ENCODE measurements around the gene ZXDC. TPM values are rescaled to one million over a fixed set of nuclear protein-coding genes. Genes with fewer than 3 reads are reported as not detected.

ZXDC gene
- total and polyA plus RNA-seq, 2 donors (not counting 1 experiment from before 2014, with no cell fraction given): 38.9 to 70.9 TPM

GRCh38 chr3:126434264-126434590 lies 41.5 kb downstream of the ZXDC start:
- H4K20me1 ChIP-seq (ENCODE audit: control insufficient read depth, insufficient read depth, low read length, poor library complexity, severe bottlenecking): no peaks in the 10 kb centered on the region
- POLR2A ChIA-PET: no interaction called here
- H3K27ac Mint-ChIP-seq: no peak overlapping the region

GRCh38 chr3:126433496-126434263 lies 42.0 kb downstream of the ZXDC start:
- no peak for TF ChIP-seq EZH2 (IDR thresholded peaks at IDR 0.05; ENCODE audit: borderline replicate concordance, insufficient read depth, low read depth, low read length, poor library complexity, severe bottlenecking)
- TF ChIP-seq, protein P1, sequence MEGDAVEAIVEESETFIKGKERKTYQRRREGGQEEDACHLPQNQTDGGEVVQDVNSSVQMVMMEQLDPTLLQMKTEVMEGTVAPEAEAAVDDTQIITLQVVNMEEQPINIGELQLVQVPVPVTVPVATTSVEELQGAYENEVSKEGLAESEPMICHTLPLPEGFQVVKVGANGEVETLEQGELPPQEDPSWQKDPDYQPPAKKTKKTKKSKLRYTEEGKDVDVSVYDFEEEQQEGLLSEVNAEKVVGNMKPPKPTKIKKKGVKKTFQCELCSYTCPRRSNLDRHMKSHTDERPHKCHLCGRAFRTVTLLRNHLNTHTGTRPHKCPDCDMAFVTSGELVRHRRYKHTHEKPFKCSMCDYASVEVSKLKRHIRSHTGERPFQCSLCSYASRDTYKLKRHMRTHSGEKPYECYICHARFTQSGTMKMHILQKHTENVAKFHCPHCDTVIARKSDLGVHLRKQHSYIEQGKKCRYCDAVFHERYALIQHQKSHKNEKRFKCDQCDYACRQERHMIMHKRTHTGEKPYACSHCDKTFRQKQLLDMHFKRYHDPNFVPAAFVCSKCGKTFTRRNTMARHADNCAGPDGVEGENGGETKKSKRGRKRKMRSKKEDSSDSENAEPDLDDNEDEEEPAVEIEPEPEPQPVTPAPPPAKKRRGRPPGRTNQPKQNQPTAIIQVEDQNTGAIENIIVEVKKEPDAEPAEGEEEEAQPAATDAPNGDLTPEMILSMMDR (IDR thresholded peaks at IDR 0.05): no peak
- Histone ChIP-seq H3K36me3 (replicated peaks in 1 of 2; ENCODE audit: control extremely low read depth in 1 of 2, control insufficient read depth in 1 of 2, extremely low read depth in 1 of 2, insufficient read depth in 2 of 2, low read length in 1 of 2) (peaks cover 0 to 23% of the 10 kb centered on the region in 2 experiments), H3K4me2 (replicated peaks; ENCODE audit: low read depth, low read length, poor library complexity, severe bottlenecking) (no peak overlapping the region), H3K27ac (ENCODE audit: low read length in 2 of 2) (no peak overlapping the region), H3K79me2 (ENCODE audit: control insufficient read depth, insufficient read depth, low read length) (no peaks in the 10 kb centered on the region), H2AFZ (ENCODE audit: insufficient read depth, low read depth, low read length, poor library complexity, severe bottlenecking) (no peak overlapping the region), H4K20me1 (ENCODE audit: control insufficient read depth, insufficient read depth, low read length, poor library complexity, severe bottlenecking) (no peaks in the 10 kb centered on the region), H3K4me1 (ENCODE audit: control insufficient read depth in 2 of 2, insufficient read depth in 2 of 2, low read length in 2 of 2) (no peaks in the 10 kb centered on the region), H3K4me3 (ENCODE audit: control extremely low read depth in 1 of 5, extremely low read depth in 1 of 5, insufficient read depth in 1 of 5, low read depth in 2 of 5, low read length in 4 of 5) (no peak overlapping the region), H3K9me3 (ENCODE audit: control extremely low read depth in 1 of 3, control insufficient read depth in 2 of 3, insufficient read depth in 1 of 3, low read length in 2 of 3) (peaks cover 0 to 6% (median 0%) of the 10 kb centered on the region in 3 donors), H3K9ac (ENCODE audit: low read length) (no peak overlapping the region), H3K27me3 (replicated peaks in 1 of 4; ENCODE audit: control extremely low read depth in 1 of 4, control insufficient read depth in 3 of 4, insufficient read depth in 4 of 4, low read length in 3 of 4) (no peaks in the 10 kb centered on the region)
- intact Hi-C loops (cut with micrococcal nuclease): no loop called here
- ATAC-seq (ENCODE audit: low read depth) (no peak), DNase-seq (no peak)
- H3K27me3 Mint-ChIP-seq: no peaks in the 10 kb centered on the region
- no peak overlapping the region for H3K4me3 Mint-ChIP-seq
- no peaks in the 10 kb centered on the region for H3K4me1 Mint-ChIP-seq
- ChIA-PET CTCF (no interaction called here), POLR2A (no interaction called here)
- no peaks in the 10 kb centered on the region for H3K9me3 Mint-ChIP-seq (ENCODE audit: insufficient read depth)
- 98% methylated on average over 12 of the region's 13 CpGs for WGBS (ENCODE audit: insufficient coverage)
- no peak overlapping the region for H3K27ac Mint-ChIP-seq

More at GRCh38 chr3:126434264-126434590, 41.5 kb downstream of the ZXDC start:
- ATAC-seq (ENCODE audit: low read depth): no peak
- intact Hi-C loops (cut with micrococcal nuclease): no loop called here
- no peaks in the 10 kb centered on the region for H3K4me1 Mint-ChIP-seq
- CTCF ChIA-PET: no interaction called here
- no peaks in the 10 kb centered on the region for H3K27me3 Mint-ChIP-seq
- H3K4me2 ChIP-seq (replicated peaks; ENCODE audit: low read depth, low read length, poor library complexity, severe bottlenecking): no peak overlapping the region
- no peaks in the 10 kb centered on the region for H3K79me2 ChIP-seq (ENCODE audit: control insufficient read depth, insufficient read depth, low read length)
- H3K9me3 Mint-ChIP-seq (ENCODE audit: insufficient read depth): no peaks in the 10 kb centered on the region
- H3K4me3 ChIP-seq (ENCODE audit: control extremely low read depth in 1 of 5, extremely low read depth in 1 of 5, insufficient read depth in 1 of 5, low read depth in 2 of 5, low read length in 4 of 5): no peak overlapping the region
- H3K9me3 ChIP-seq (ENCODE audit: control extremely low read depth in 1 of 3, control insufficient read depth in 2 of 3, insufficient read depth in 1 of 3, low read length in 2 of 3): peaks cover 0 to 4% (median 0%) of the 10 kb centered on the region in 3 donors
- peaks cover 0 to 29% of the 10 kb centered on the region in 2 experiments for H3K36me3 ChIP-seq (replicated peaks in 1 of 2; ENCODE audit: control extremely low read depth in 1 of 2, control insufficient read depth in 1 of 2, extremely low read depth in 1 of 2, insufficient read depth in 2 of 2, low read length in 1 of 2)
- no peaks in the 10 kb centered on the region for H3K4me1 ChIP-seq (ENCODE audit: control insufficient read depth in 2 of 2, insufficient read depth in 2 of 2, low read length in 2 of 2)
- H3K9ac ChIP-seq (ENCODE audit: low read length): no peak overlapping the region
- TF ChIP-seq EZH2 (IDR thresholded peaks at IDR 0.05; ENCODE audit: borderline replicate concordance, insufficient read depth, low read depth, low read length, poor library complexity, severe bottlenecking): no peak
- TF ChIP-seq, protein P1 (IDR thresholded peaks at IDR 0.05): no peak
- H2AFZ ChIP-seq (ENCODE audit: insufficient read depth, low read depth, low read length, poor library complexity, severe bottlenecking): no peak overlapping the region
- no peak overlapping the region for H3K27ac ChIP-seq (ENCODE audit: low read length in 2 of 2)
- H3K4me3 Mint-ChIP-seq: no peak overlapping the region
- no peak for DNase-seq
- WGBS (ENCODE audit: insufficient coverage): 100% methylated on average over 6 of the region's 6 CpGs
- no peaks in the 10 kb centered on the region for H3K27me3 ChIP-seq (replicated peaks in 1 of 4; ENCODE audit: control extremely low read depth in 1 of 4, control insufficient read depth in 3 of 4, insufficient read depth in 4 of 4, low read length in 3 of 4)
